Right lung (tissue), 5 donors: ENCODE data around the gene METTL16. TPM values are rescaled to one million over a fixed set of nuclear protein-coding genes. Genes with fewer than 3 reads are reported as not detected.

Experiments used
- DNase-seq, 2 donors: peaks; one replicate each; pipeline ENCODE4 v3.0.0-alpha.2; 2013
- polyA plus RNA-seq, 5 donors: library from polyadenylated mRNA; unstranded; fragments of 120-200 nt; gene quantifications; one replicate each; pipeline versions ENCODE4 v1.2.1 to v1.2.3, GENCODE V29; 2013; ENCODE audit warnings: inconsistent platforms in 1 of 5, low replicate concordance in 1 of 5; ENCODE audit not compliant: insufficient read length in 5 of 5, insufficient read depth in 1 of 5

The METTL16 gene
- polyA plus RNA-seq, 5 donors = 36.2 to 44.9 (median 38.7) TPM

- no peak for DNase-seq
Measured at GRCh38 chr17:2396192-2396567, 115.5 kb downstream of the METTL16 start.

- DNase-seq = peak in 1 of 2 donors; percentile 27
Measured at GRCh38 chr17:2395258-2396181, 116.2 kb downstream of the METTL16 start.

GRCh38 chr17:2394775-2395201 is 116.9 kb downstream of the METTL16 start:
- no peak for DNase-seq

DNA sequence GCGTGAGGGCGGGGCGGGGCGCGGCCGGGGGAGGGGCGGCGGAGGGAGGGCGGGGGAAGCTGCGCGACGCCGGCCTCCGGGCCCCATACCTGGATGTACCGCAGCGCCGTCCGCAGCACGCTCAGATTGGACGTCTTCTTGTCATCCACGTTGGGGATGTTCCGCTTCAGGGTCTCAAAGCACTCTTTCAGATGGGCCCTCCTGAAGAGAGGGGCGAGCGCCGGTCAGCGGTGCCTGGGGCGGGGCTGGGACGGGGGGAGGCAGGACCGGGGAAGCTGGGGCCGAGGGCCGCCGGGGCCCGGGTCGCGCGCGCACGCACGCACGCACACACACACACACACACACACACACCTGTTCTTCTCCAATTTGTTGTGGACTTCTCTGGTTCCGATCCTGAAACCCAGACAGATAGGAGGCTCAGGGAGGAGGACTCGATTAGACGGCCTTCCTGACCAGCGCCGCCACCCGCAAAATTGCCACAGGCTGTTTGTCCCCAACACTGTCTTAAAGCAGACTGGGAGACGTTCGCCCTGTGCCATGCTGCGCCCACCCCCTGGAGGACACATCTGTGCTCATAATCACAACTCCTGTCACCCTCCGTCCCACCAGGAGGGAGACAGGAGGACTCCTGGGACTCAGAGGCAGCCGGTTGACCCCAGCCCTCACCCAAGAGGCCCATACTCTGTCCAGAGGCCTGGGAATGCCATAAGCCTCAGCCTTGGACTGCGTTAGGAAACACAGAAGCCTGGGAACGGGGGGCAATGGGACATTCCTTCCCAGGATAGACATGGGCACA is 117.5 kb downstream of the METTL16 start:
- DNase-seq = no peak

- peak; percentile 90 for DNase-seq
Measured at GRCh38 chr17:2393174-2393953, 118.3 kb downstream of the METTL16 start.

DNA sequence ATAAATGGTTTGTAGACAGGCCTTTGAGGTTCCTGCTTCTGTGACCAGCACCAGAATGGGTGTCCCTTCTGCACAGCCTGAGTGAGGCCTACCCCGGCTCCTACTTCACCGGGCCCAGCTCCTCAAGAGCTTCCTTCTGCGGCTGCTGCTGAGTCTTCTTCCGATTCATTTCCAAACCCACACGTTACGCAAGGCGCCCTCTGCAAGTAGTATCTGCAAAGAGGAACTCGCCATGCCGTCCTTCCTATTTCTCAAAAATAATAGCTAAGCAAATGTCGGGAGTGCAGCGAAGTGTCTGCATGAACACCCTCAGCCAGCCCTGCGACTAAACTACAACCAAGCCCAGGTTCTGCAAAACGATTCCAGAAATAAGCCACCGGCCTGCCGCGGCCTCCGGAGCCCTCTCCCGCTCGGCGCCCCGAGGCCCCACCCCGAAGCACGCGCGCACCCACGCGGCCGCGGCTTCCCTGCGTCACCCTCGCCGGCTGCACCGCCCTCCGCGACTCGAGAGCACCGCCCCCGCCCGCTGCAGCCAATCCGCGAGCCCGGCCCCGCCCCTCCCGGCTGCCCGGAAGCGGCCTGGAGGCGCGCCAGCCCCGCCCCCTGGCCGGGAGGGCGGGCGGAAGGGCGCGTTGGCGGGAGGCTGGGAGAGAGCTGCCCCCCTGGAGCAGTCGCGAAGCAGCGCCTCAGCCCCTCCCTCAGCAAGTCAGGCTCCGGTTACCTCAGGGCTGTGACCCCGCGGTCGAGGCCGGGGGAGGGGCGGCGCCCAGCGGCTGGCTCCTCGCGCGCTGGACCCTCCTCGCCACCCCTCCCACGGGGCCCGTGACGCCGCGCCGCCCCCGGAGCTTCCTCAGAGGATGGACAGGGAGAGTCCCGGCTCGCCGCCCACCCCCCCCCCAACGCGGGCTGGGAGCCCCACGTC is 119.2 kb downstream of the METTL16 start:
- DNase-seq = peak; percentile 93 to 94

DNA sequence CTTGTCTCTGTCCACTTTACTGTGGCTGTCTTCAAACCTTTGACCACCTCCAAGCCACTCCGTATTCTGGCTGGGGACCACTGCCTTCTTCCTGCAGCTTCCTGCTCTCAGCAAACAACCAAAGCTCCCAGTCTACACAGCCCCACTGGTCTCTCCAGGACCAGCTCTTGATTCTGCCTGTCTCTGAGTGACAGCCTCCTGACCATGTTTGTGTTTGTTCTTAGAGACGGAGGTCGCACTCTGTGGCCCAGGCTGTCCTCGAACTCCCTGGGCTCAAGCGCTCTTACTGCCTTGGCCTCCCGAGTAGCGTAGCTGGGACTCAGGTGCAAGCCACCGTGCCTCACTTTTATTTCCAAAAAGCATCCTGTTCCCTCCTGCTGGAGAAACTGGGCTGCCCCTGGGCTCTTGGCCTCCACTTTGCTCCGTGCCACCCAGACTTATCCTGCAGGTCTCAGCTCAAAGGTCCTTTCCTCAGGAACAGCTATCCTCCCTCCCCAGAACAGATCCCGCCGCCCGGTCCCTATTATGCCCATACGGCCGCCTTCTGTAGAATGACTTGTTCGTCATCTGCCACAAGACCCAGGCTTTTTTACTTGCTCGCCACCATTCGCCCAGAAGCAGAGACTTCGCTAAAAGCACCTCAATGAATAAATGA is 120.0 kb downstream of the METTL16 start:
- DNase-seq = no peak

- DNase-seq = no peak
Measured at GRCh38 chr17:2390199-2390836, 121.4 kb downstream of the METTL16 start.

GRCh38 chr17:2388683-2389055 is 123.0 kb downstream of the METTL16 start:
- no peak for DNase-seq

- no peak for DNase-seq
Measured at GRCh38 chr17:2388020-2388682, 123.5 kb downstream of the METTL16 start.

DNA sequence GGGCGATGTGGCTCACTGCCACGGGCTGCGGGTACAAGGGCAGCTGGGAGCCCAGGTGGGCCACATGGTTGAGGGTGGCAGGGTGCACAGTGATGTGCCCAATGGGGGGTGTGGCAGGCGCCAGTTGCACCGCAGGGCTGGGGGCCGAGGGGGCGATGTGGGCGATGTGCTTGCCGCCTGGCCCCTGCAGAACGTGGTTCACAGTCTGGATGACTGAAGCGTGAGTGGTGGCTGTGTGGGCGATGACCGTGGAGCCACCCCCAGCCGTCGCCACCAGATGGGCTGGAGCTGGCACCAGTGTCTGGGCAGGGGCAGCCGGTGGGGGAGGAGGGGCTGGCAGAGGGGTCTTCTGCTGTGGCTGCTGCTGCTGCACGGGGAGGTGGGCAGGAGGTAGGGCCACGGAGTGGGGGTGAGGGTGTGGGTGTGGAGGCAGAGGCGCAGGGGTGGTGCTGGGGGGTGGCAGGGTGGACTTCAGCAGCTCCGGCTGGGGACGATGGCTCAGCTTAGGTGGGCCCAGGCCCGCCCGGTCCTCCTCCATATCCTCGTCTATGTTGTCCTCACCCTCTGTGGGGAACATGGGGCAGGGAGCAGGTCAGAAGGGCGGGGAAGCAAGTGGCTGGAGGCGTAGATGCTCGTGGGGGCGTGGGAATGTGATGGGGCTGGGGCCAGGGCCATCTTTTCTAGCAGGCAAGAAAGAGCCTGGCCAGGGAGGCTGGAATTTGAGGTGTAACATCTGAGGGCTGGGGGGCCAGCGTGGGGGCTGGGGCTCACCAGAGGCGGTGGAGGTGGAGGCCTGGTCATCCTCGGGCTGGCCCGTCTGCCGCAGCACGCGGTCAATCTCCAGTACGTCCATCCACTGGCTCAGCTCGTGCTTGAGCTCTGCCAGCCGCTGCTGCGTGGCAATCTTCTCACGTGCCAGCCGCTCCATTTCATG is 124.3 kb downstream of the METTL16 start:
- no peak for DNase-seq

- no peak for DNase-seq
Measured at GRCh38 chr17:2386400-2387085, 125.1 kb downstream of the METTL16 start.

DNA sequence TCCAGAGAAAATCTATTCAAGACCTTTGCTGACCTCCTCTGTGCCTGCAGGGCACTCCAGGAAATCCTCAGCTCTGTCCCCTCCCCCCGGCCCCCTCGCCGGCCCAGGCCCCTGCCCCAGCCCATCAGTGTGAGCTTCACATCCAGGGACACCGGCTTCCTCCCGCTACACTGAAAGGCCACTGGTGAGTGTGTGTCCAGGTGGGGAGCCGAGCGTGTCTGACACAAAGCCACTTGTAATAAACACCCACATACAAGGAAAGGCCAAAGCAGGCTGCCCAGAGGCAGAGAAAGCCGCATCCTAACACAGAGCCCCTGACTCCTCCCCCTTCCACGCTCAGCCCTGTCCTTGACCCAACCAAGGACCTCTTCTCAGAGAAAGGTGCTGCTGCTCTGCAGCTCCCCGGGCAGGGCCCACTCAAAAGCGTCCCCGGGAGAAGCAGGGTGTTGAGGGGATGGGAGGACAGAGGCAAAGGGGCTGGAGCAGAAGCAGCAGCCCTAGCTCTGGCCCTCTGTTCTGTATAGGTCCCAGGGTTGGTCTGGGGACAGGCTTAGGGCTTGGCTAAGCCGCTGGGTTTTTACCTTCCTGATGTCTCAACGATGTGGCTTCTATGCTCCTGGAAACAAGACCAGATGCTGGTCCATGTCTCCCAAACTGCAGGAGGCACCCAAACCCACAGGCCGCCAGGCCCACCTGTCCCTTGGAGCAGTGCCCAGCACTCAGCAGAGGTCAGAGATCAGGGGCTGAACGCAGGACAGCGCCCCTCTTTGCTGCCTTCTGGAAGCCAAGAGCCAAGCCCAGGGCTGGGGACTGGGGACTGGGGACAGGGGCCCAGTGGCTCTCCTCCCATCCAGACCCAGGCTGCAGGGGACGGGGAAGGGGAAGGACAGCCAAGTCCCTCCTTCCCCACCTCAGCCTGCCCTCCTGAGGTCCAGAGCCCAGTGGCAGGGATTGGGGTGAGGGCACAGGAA is 126.2 kb downstream of the METTL16 start:
- no peak for DNase-seq

DNA sequence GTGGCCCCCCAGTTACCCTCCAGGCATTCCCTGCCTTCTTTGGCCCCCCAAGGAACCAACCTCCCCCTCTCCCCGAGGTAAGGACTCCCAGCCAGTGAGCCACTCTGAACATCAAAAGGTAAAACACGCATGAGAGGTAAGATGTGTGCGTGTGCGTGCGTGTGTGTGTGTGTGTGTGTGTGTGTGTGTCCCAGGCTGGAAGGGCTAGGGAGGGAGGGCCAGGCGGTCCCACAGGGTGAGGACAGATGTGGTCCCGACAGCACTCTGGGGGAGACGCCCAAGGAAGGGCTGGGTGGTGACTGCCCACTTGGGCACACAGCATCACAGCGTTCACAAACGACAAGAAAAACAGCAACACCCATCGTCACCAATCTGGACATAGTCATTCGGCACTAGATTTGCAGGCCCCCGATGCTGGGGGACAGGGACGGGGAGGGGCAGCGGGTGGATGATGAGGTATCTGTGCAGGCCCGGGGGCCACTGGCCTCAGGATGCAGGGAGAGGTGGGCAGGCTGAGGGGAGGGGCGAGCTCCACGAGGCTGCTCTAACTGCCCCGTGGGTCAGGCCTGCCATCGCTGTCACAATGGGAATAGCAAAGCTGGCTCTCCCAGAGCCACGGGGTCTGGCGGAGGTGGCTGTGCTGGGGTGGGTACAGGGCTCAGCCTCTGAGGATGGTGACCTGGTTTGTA is 127.1 kb downstream of the METTL16 start:
- DNase-seq = no peak

DNA sequence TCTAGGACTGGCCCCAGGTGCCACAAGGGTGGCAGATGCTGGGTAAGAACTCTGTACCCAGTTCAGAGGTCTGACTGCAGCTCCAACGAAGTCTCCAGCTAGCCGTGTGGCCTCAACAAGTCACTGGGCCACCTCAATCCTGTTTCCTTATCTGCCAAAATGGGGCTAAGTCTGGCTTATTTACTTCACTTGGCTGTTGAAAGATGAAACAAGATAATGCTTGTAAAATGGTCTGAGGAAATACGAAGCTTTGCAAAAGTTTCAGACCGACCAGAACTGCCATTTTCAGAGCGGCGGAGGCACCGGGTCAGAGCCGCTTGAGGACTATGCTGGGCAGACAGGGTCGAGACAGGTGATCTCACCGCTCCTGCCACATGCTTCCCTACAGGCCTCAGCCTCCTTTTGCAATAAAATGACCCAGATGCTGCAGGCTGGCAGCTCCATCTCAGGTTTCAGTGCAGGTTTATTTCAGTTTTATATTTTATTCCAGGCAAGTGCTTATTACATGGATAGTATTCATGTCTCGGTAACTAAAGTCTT is 128.0 kb downstream of the METTL16 start:
- no peak for DNase-seq
